ENCODE results near the gene GRIA1. TPM values are rescaled to one million over a fixed set of nuclear protein-coding genes. Genes with fewer than 3 reads are reported as not detected.

Gene GRIA1
- total RNA-seq, 1 donor from 2014 or later: 3.3 TPM

DNA sequence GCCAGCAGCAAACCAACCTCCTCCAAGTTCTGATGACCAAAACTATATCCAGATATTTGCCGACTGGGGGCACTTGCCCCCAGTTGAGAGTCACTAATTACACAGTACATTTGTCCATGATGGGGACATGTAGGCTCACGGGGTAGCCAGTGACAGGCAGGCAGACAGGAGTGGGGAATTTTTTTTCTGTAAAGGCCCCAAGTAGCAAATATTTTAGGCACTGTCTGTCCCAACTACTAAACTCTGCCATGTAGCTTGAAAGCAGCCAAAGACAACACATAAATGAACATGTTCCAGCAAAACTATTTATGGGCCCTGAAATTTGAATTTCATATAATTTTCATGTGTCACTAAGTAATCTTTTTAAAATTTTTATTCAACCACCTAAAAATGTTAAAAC lies 80.7 kb downstream of the GRIA1 start:
- Histone ChIP-seq H3K27ac (no peak overlapping the region), H3K4me3 (no peak overlapping the region), H2AFZ (replicated peaks) (no peak overlapping the region), H3K9ac (no peak overlapping the region), H3K36me3 (no peaks in the 10 kb centered on the region), H3K27me3 (no peaks in the 10 kb centered on the region), H3F3A (ENCODE audit: low read depth) (peaks cover 4% of the 10 kb centered on the region), H3K79me2 (ENCODE audit: low read depth) (no peaks in the 10 kb centered on the region), H3K9me3 (ENCODE audit: low read depth) (no peaks in the 10 kb centered on the region), H3K4me1 (peaks cover 13% of the 10 kb centered on the region), H3K4me2 (no peak overlapping the region), H4K20me1 (ENCODE audit: low read depth) (no peaks in the 10 kb centered on the region)
- peaks cover 64% of the 10 kb centered on the region for H3K4me1 Mint-ChIP-seq
- peak overlapping the region; percentile 44 for H3K27ac Mint-ChIP-seq
- no peak for DNase-seq (ENCODE audit: low spot score)
- peaks cover 2% of the 10 kb centered on the region for H3K36me3 Mint-ChIP-seq
- H3K9me3 Mint-ChIP-seq: no peaks in the 10 kb centered on the region
- no peaks in the 10 kb centered on the region for H3K27me3 Mint-ChIP-seq (ENCODE audit: insufficient read depth, low read depth)
- no peak overlapping the region for H3K4me3 Mint-ChIP-seq
- no peak for TF ChIP-seq EZH2 (IDR thresholded peaks at IDR 0.05)
- TF ChIP-seq, protein P1, sequence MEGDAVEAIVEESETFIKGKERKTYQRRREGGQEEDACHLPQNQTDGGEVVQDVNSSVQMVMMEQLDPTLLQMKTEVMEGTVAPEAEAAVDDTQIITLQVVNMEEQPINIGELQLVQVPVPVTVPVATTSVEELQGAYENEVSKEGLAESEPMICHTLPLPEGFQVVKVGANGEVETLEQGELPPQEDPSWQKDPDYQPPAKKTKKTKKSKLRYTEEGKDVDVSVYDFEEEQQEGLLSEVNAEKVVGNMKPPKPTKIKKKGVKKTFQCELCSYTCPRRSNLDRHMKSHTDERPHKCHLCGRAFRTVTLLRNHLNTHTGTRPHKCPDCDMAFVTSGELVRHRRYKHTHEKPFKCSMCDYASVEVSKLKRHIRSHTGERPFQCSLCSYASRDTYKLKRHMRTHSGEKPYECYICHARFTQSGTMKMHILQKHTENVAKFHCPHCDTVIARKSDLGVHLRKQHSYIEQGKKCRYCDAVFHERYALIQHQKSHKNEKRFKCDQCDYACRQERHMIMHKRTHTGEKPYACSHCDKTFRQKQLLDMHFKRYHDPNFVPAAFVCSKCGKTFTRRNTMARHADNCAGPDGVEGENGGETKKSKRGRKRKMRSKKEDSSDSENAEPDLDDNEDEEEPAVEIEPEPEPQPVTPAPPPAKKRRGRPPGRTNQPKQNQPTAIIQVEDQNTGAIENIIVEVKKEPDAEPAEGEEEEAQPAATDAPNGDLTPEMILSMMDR (IDR thresholded peaks at IDR 0.05): no peak
- no peak for TF ChIP-seq EZH2phosphoT487 (IDR thresholded peaks at IDR 0.05)

GRCh38 chr5:153572411-153573145 lies 82.1 kb downstream of the GRIA1 start:
- Histone ChIP-seq H3K9me3 (ENCODE audit: low read depth) (no peaks in the 10 kb centered on the region), H3K4me2 (peak overlapping the region; percentile 14), H2AFZ (replicated peaks) (no peak overlapping the region), H3K4me1 (peaks cover 13% of the 10 kb centered on the region), H3K27me3 (no peaks in the 10 kb centered on the region), H3K36me3 (no peaks in the 10 kb centered on the region), H3K9ac (no peak overlapping the region), H3K4me3 (no peak overlapping the region), H3K27ac (no peak overlapping the region), H3K79me2 (ENCODE audit: low read depth) (no peaks in the 10 kb centered on the region), H3F3A (ENCODE audit: low read depth) (peaks cover 4% of the 10 kb centered on the region), H4K20me1 (ENCODE audit: low read depth) (no peaks in the 10 kb centered on the region)
- H3K4me1 Mint-ChIP-seq: peaks cover 64% of the 10 kb centered on the region
- DNase-seq (ENCODE audit: low spot score): peak; percentile 11
- peak overlapping the region; percentile 94 for H3K27ac Mint-ChIP-seq
- H3K9me3 Mint-ChIP-seq: peaks cover 2% of the 10 kb centered on the region
- TF ChIP-seq, protein P1 (IDR thresholded peaks at IDR 0.05): no peak
- TF ChIP-seq EZH2 (IDR thresholded peaks at IDR 0.05): no peak
- TF ChIP-seq EZH2phosphoT487 (IDR thresholded peaks at IDR 0.05): no peak
- H3K27me3 Mint-ChIP-seq (ENCODE audit: insufficient read depth, low read depth): no peaks in the 10 kb centered on the region
- H3K36me3 Mint-ChIP-seq: peaks cover 3% of the 10 kb centered on the region
- peak overlapping the region; percentile 5 for H3K4me3 Mint-ChIP-seq

GRCh38 chr5:153573326-153574033 lies 83.0 kb downstream of the GRIA1 start:
- TF ChIP-seq EZH2phosphoT487 (IDR thresholded peaks at IDR 0.05): no peak
- H2AFZ ChIP-seq (replicated peaks): no peak overlapping the region
- no peak overlapping the region for H3K4me3 ChIP-seq
- DNase-seq (ENCODE audit: low spot score): no peak
- no peaks in the 10 kb centered on the region for H3K9me3 ChIP-seq (ENCODE audit: low read depth)
- H3K4me1 ChIP-seq: peaks cover 13% of the 10 kb centered on the region
- H3K4me1 Mint-ChIP-seq: peaks cover 60% of the 10 kb centered on the region
- no peaks in the 10 kb centered on the region for H3K79me2 ChIP-seq (ENCODE audit: low read depth)
- H3K4me2 ChIP-seq: peak overlapping the region; percentile 14
- H3K27ac Mint-ChIP-seq: peak overlapping the region; percentile 94
- H3F3A ChIP-seq (ENCODE audit: low read depth): peaks cover 4% of the 10 kb centered on the region
- H3K9ac ChIP-seq: no peak overlapping the region
- peaks cover 5% of the 10 kb centered on the region for H3K9me3 Mint-ChIP-seq
- H4K20me1 ChIP-seq (ENCODE audit: low read depth): no peaks in the 10 kb centered on the region
- no peak overlapping the region for H3K27ac ChIP-seq
- H3K4me3 Mint-ChIP-seq: no peak overlapping the region
- H3K36me3 Mint-ChIP-seq: peaks cover 6% of the 10 kb centered on the region
- no peaks in the 10 kb centered on the region for H3K27me3 ChIP-seq
- H3K36me3 ChIP-seq: no peaks in the 10 kb centered on the region
- no peaks in the 10 kb centered on the region for H3K27me3 Mint-ChIP-seq (ENCODE audit: insufficient read depth, low read depth)

All from neural progenitor cell (in vitro differentiated cells).